NOMO-1 treated with dmso at 0.1 percent for 144 hours (cell line): ENCODE data around the gene NACC1.
"Not testable (repeated sequence)": the region's sequence is repeated elsewhere in the genome, so short reads cannot be mapped to it uniquely, and the experiment has no call there.

Experiments
- DNase-seq: peaks from one replicate; lab custom pipeline; 2025; ENCODE audit not compliant: unreplicated experiment; lab: John Stamatoyannopoulos, UW

NACC1 gene

GRCh38 chr19:13138171-13138915, 20.3 kb downstream of the NACC1 start:
- no peak for DNase-seq

GRCh38 chr19:13138916-13139198, 20.8 kb downstream of the NACC1 start:
- no peak for DNase-seq

- DNase-seq, result no peak
Observed at GRCh38 chr19:13139633-13140311, 21.7 kb downstream of the NACC1 start.

- peak; percentile 41 for DNase-seq
Observed at GRCh38 chr19:13146763-13147563, 28.9 kb downstream of the NACC1 start.

- DNase-seq, result not testable (repeated sequence)
Observed at GRCh38 chr19:13149173-13149627, 31.1 kb downstream of the NACC1 start.

GRCh38 chr19:13149628-13150186, 31.6 kb downstream of the NACC1 start:
- DNase-seq, result peak; percentile 22

- peak; percentile 94 for DNase-seq
Observed at GRCh38 chr19:13150187-13150930, 32.3 kb downstream of the NACC1 start, which contains the start of the genes IER2 and STX10. Gene IER2 (plus strand): TSS chr19:13150411. CDS start chr19:13153187, 2,776 bp downstream. Gene STX10 (minus strand): TSS chr19:13150375. CDS start chr19:13150173, 202 bp downstream.

GRCh38 chr19:13150931-13151604, 33.0 kb downstream of the NACC1 start:
- DNase-seq, result no peak

GRCh38 chr19:13151605-13152355, 33.7 kb downstream of the NACC1 start:
- DNase-seq, result peak; percentile 98

GRCh38 chr19:13152356-13152973, 34.4 kb downstream of the NACC1 start:
- no peak for DNase-seq

- DNase-seq, result peak; percentile 87
Observed at GRCh38 chr19:13152974-13153568, 35.0 kb downstream of the NACC1 start.

- DNase-seq, result peak; percentile 66
Observed at GRCh38 chr19:13153569-13154240, 35.6 kb downstream of the NACC1 start.

- DNase-seq, result peak; percentile 62
Observed at GRCh38 chr19:13154241-13154778, 36.2 kb downstream of the NACC1 start.

- DNase-seq, result no peak
Observed at GRCh38 chr19:13154911-13155471, 36.9 kb downstream of the NACC1 start.

- no peak for DNase-seq
Observed at GRCh38 chr19:13155472-13156359, 37.7 kb downstream of the NACC1 start.

GRCh38 chr19:13159713-13160112, 41.6 kb downstream of the NACC1 start:
- no peak for DNase-seq
